Body of pancreas (tissue), 4 donors: Measurements from ENCODE around the gene NEDD4.

Experiments used
- CTCF ChIP-seq, 7 experiments: fragments of 450-650 bp in 4 of 7; fragments of 200-600 bp in 3 of 7; sonication (generic) in 3 of 7; IDR thresholded peaks; one replicate each; pipeline ENCODE4 v1.5.1; 2016 to 2019; ENCODE audit warnings: antibody characterized with exemption in 7 of 7
- POLR2A ChIP-seq, 3 donors: fragments of 450-650 bp; IDR thresholded peaks; one replicate each; pipeline ENCODE4 v1.6.1; 2016; ENCODE audit warnings: antibody characterized with exemption in 3 of 3, mild to moderate bottlenecking in 2 of 3

- TF ChIP-seq CTCF (IDR thresholded peaks at IDR 0.05) (no peak), POLR2A (IDR thresholded peaks at IDR 0.05) (no peak)
Observed at GRCh38 chr15:55999658-56000057, 6.2 kb upstream of the NEDD4 start.
